GM18867 (cell line): Measurements from ENCODE around the gene SLC1A7.

ENCODE experiments used
- ATAC-seq: cut with Tn5 transposase; IDR thresholded peaks from one replicate; pipeline ENCODE4 v1.9.1; 2021; ENCODE audit warnings: mild to moderate bottlenecking, moderate library complexity; ENCODE audit not compliant: unreplicated experiment

Gene SLC1A7

GRCh38 chr1:53160924-53161378 lies 18.5 kb upstream of the SLC1A7 start:
- ATAC-seq: no peak

GRCh38 chr1:53158900-53159299 lies 16.5 kb upstream of the SLC1A7 start:
- ATAC-seq: no peak

GRCh38 chr1:53156783-53157182 lies 14.3 kb upstream of the SLC1A7 start:
- no peak for ATAC-seq

- ATAC-seq: no peak
Observed at GRCh38 chr1:53155945-53156344, 13.5 kb upstream of the SLC1A7 start.

GRCh38 chr1:53155534-53155933 lies 13.1 kb upstream of the SLC1A7 start:
- no peak for ATAC-seq

DNA sequence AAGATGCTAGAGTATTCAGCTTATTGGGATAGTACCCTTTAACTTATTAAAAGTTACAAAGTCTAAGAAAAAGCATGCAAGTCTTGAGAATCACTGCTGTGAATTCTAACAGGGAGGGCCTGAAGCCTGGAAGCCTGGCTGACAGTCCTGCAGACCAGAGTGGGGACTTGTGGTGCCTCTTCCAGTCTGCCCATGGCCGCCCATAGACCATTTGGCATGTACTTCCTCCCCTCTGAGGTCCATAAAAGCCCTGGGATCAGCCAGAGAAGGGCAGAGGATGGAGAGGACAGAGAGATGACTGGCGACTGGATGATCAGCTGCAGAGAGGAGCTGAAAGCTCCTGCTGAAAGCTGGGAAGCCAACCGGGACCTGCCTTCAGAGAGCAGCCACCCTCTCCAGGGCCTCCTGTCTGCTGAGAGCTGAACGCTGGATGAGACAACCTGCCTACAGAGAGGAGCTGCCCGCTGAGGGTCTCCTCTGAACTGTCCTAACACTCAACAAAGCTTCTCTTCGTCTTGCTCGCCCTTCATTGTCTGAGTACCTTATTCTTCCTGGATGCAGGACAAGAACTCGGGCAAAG lies 12.5 kb upstream of the SLC1A7 start:
- no peak for ATAC-seq

DNA sequence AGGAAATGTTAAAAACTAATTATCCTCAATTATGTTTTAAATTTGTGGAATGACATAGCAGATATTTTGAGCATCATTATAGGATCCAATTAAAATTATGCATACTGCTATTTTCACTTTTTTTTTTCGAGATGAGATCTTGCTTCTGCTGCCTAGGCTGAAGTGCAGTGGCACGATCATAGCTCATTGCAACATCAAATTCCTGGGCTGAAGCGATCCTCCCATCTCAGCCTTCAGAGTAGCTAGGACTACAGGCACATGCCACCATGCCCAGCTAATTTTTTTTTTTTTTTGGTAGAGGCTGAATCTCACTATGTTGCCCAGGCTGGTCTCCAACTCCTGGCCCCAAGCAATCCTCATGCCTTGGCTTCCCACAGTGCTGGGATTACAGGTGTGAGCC lies 11.3 kb upstream of the SLC1A7 start:
- no peak for ATAC-seq

GRCh38 chr1:53148123-53148522 lies 5.7 kb upstream of the SLC1A7 start:
- no peak for ATAC-seq

DNA sequence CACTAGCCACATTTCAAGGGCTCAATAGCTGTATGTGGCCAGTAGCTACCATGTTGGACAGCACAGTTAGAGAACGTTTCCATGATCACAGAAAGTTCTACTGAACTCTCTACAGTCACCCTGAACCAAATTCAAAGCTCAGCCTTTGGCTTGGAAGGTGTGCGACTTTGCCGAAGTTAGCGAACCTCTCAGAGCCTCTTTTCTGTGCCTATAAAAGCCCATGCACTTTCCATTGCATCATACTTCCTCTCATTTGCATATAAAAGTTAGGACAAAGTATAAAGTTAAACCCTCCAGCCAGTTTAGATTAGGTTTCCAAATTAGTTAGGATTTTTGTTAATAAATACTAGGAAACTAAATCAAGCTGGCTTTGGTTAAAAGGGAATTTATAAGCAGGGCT lies 4.7 kb upstream of the SLC1A7 start:
- no peak for ATAC-seq

DNA sequence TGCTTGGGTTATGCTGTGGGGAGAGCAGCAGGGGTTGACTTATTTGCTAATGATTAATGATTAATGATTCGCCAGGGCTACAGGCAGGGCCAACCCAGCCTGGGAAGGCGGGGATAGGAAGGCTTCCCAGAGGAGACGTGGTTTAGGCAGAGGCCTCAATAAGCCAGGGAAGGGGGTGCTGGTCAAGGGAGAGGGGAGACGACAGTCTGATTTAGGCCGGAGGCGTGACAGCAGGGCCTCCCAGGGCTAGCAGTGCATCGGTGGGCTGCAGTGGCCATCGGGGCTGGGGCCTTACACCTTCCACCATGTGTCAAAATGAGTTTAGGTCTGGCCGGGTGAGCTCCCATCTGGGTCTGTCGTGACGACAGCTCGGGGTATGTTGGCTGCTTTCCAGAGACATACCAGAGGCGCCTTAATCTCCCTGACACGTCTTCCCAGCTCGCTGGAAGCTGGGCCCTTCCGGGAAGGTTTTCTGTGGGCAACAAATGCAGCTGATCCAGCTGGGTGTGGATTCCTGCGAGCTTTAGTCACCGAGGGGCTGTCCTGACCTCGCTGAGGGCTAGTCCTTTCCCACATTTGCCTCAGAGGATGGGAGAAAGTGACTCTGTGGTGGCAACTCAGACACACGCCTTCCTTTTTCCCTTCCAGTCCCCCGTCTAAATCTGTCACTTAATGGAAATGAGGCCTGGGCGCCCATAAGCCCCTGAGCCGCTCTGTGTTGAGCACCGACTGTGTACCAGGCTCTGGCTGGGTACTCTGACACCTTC lies 3.7 kb upstream of the SLC1A7 start:
- ATAC-seq: no peak

GRCh38 chr1:53145619-53145941 lies 3.1 kb upstream of the SLC1A7 start:
- no peak for ATAC-seq

- no peak for ATAC-seq
Observed at GRCh38 chr1:53145051-53145600, 2.7 kb upstream of the SLC1A7 start.

GRCh38 chr1:53144201-53144600 lies 1.8 kb upstream of the SLC1A7 start:
- no peak for ATAC-seq

DNA sequence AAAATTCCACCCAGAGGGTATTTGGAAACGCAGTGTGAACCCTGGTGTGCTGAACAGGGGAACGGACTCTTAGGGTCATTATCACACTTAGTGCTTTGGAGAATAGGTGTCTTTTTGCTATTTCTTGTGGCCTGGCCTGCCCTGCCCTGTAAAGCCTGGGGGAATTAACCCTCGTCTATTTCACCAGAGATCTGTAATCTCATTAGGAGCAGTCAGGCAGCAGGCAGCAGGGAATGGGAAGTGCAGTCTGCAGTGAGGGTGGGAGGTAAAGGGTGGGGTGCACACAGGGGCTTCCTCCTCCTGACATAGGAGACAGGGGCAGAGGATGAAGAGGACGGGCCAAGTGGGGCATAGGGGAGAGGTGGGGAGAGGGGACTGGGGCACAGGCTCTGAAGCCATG lies 1.1 kb upstream of the SLC1A7 start:
- ATAC-seq: no peak

DNA sequence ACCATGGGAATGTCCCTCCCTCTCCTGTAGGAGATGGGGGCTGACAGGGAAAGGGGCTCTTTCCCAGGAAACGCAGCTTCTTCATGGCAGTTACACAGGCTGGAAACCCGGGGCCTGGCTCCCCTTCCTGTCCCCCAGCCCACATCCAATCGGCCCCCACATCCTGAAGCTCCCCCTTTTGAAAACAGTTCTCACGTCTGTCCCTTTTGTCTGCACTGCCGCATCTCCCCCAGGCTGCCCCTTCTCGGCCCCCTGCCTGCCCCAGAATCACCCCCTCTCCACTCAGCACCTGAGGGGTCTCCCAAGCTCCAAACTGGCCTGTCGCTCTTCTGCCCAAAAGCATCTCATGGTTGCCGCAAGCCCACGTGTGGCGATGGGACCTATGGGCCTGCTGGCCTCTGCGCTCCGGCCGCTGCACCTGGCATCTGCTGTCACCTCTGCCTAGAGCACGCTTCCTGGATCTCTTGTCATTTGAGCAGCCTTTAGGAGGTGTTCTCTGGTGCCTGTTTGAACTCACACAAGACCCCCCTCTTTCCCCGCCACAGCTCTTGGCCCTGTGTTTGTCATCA lies 867 bp downstream of the SLC1A7 start:
- no peak for ATAC-seq

DNA sequence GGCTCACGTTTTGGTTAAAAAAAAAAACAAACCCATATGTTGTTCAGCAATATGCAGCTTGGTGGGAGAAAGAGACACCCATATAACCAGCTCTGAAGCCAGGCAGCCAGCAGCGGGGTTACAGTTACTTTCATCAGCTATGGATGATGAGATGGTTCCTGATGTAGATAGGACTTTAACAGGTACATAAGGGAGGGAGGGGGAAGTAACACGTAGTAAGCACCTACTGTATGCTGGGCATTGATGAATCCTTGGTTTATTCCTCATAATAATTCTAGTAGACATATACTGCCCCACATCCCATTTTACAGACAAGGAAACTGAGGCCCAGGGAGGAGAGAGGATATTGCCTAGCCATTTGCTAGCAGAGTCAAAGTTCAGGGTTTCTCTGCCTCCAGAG lies 2.0 kb downstream of the SLC1A7 start:
- no peak for ATAC-seq

DNA sequence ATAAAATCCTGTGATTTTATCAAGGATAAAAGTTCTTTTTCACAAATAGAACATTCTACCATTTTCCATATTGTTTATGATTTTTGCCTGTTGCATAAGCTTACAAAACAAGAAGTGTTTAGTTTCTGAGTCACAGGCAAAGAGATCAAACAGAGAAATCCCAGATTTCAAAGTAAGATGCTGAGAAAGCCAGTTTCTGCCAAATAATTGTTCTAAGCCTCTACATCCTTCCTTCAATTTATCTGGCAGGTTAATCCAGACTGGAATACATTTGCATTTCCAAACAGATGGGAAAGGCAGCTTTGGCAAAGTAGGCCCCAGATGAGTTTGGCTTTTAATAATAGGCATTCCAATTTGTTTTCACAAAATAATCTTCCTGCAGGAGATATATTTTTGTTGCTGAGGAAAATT lies 2.5 kb downstream of the SLC1A7 start:
- no peak for ATAC-seq

- no peak for ATAC-seq
Observed at GRCh38 chr1:53138991-53139884, 3.2 kb downstream of the SLC1A7 start.

DNA sequence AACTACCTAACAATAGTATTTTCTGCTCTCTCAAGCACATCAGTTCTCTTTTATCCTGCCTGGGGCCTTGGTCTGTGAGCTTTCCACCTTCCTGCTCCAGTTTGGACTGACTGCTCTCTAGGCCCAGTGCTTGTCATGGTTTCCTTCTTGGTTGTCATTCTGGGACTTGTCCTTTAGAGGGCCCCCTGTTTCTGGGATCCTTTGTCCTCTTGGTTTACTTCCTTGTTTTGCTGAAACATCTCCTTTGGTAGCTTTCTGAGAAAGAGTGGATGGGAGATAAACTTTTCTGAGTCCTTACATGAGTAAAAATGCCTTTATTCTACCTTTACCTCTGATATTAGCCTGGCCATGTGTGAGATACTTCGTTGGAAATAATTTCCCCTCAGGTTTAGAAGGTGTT lies 4.7 kb downstream of the SLC1A7 start:
- ATAC-seq: no peak

GRCh38 chr1:53135735-53136114 lies 6.7 kb downstream of the SLC1A7 start:
- no peak for ATAC-seq
